GM12872 (cell line): ENCODE results near the gene GSK3A.

Source experiments
- CTCF ChIP-seq: IDR thresholded peaks from 3 replicates; pipeline ENCODE4 v1.5.1; 2011; ENCODE audit warnings: low read depth, mild to moderate bottlenecking, low read length, moderate library complexity; ENCODE audit not compliant: insufficient read depth

Gene GSK3A

GRCh38 chr19:42270346-42271044, 28.1 kb upstream of the GSK3A start:
- TF ChIP-seq CTCF = no peak

GRCh38 chr19:42269478-42270345, 27.3 kb upstream of the GSK3A start:
- no peak for TF ChIP-seq CTCF

- no peak for TF ChIP-seq CTCF
These were observed 26.5 kb upstream of the GSK3A start, which contains the start of gene CIC for GRCh38 chr19:42268704-42269477. Gene CIC, plus strand, starts transcription at chr19:42269252. Its CDS starts 2,532 bp downstream, at chr19:42271784.

GRCh38 chr19:42268142-42268703, 25.8 kb upstream of the GSK3A start:
- no peak for TF ChIP-seq CTCF

- no peak for TF ChIP-seq CTCF
These were observed 25.3 kb upstream of the GSK3A start for GRCh38 chr19:42267644-42268141.

DNA sequence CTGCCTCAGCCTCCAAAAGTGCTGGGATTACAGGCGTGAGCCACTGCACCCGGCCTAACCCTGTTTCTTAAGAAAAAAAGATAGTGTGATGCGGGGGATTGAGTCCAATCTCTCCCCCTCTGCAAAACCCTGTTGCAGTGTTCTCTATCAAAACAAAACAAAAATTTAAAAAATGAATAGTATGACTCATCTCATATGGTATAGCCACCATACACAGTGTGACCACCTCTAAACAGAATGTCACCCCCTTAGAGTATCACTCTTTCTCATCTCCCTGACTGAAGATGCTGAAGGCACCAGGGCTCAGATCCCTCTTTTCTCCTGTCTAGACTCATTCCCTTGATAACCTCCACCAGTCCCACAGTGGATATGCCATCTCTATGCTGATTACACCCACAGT, 19.4 kb upstream of the GSK3A start:
- no peak for TF ChIP-seq CTCF
